GDM1 (cell line): Measurements from ENCODE around the gene ASB5.

ENCODE experiments used
- DNase-seq: peaks from one replicate; lab custom pipeline; 2025; lab: John Stamatoyannopoulos, UW

Gene ASB5

DNA sequence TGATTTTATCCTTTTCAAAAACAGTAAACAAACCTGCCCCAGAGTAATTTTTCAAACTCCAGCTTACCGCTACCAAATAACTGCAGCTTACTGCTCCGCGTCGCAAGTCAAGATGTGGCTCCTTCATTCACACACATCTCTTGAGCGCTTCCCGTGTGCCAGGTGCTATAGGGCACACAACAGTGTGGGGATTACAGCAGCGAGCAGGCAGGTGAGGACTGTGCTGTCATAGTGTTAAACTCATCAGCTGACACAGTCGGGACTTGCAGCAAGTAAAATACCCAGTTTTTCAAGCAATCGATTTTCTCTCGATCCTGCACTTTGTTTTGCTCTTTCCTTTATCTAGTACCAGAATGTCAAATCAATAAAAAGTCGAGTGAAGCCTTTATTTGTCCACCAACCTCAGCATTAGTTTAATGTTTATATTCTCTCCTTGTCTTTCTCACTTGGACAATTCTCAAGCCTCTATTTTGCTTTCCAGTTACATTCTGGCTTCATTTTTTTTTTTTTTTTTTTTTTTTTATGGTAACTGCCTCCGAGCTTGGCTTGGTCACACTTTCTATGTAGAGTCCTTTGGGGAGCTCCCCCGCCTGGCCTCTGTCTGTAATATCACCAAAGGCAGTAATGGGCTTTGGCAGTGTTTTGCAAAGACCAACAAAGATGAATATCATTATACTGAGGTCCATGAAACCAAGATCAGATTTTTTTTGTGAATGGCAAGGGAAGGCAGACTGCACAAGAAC lies 8.3 kb upstream of the ASB5 start:
- DNase-seq: no peak

DNA sequence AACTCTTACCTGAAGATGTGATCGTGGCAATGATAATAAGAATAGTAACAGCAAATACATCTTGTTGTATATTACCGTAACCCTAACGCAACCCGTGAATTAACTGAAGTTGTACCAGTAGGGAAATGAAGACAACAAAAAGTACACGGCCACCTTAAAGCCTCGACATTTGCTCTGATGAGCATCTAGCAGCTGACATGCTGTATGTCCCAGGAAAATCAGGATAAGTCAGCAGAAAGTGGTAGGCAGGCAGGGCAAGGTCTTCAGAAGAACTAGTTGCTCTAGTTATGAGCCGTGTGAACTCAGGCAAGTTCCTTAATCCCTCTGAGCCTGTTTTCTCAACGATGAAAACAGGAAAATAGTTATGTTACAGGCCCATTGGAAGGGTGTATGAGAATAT lies 7.7 kb upstream of the ASB5 start:
- DNase-seq: no peak

DNA sequence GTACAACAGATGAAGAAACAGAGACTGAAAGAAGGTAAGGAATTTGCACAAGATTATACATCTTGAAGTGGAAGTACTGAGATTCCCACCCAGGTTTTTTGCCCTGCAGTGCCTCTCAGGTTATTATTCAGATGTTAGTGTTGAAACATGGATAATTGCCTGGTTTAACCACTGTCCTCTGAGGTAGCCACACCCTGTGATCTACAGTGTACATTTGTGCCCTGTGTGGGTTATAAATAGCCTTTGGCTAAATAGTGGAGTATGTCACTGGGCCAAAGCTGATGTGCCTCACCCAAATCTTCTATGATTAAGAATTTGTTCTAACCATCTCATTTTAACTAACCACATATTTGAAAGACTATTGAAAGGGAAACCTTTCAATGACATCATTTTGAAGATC lies 5.4 kb upstream of the ASB5 start:
- DNase-seq: no peak

DNA sequence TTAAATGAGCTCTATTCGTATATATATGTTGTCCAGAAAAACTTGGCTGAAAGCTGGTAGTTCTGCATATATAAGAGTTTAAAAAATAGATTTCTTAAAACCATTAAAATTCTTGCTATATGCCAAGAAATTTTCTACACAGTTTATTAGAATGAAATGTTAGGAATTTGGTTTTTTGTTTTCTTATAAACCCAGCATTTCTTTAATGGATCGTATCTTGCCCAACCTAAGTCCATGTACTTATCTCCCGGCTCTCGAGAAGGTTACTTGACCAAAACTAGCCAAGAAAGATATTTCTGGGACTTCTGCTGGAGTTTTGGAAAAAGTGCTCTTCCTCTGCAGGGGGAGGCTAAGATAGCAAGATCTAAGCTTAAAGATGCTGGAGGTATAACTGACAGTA lies 4.7 kb upstream of the ASB5 start:
- DNase-seq: no peak

DNA sequence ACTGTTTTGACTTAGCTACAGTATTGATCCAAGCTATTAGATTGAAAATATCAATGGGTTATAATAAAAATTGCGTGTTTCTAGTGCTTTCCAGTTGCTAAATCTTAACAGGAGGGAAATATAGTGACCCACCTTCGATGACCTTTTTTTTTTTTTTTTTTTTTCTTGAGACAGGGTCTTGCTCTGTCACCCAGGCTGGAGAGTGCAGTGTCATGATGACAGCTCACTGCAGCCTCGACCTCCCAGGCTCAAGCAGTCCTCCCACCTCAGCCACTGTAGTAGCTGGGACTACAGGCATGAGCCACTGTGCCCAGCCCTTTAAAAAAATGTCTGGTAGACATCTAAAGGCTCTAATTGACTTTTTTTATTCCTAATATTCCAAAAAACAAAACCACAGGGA lies 3.8 kb upstream of the ASB5 start:
- no peak for DNase-seq

DNA sequence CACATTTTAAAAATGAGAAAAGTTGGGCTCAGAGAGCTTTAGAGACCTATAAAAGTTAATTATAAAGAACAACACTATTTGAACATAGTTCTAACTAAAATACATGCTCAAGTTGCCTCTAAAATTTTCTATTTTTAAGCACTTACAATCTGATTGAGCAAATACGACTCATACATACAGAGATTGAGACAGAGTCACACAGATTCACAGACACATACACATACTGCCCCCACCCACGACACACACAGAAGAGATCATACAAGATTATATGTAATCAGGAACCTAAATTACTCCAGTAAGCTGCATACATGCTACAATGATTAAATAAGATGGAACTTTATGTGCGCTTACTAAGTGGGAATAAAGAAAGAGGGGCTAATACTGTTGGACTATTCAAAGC lies 2.7 kb upstream of the ASB5 start:
- DNase-seq: no peak

DNA sequence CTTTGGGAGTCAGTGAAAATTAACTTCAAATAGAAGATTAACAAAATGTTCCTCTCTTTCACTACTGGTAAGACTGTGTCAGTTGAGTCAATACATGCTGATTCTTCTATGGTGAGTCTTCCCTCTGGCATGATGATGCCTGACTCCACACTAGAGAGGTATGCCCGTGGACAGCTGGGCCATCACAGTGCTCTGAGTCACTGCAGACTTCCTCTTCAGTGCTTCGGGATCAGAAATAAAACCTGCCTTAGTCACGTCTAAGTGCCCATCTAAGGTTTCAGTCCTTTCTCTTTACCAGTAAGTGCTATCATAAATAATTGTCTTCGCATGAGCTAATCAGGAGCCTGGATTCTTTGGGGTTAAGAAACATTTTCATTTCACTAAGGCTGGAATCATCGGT lies 1.6 kb upstream of the ASB5 start:
- DNase-seq: no peak

DNA sequence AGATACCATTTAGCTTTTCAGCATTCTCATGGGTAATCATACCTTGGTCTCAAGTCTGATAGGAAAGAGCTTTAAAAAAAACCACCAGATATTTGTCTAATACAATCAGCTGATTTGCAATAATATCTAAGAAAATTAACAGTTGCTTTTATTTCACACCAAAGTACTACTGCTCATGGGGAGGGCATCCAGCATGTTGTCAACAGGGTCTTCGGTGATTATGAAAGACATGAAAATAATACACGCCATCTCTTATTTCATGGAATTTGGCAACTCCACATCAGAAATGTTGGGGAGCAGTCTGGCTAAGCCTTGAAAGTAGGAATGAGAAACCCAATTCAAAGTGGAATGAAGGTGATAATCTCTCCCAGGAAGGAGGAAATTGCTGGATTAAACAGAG lies 3.0 kb downstream of the ASB5 start:
- DNase-seq: no peak

DNA sequence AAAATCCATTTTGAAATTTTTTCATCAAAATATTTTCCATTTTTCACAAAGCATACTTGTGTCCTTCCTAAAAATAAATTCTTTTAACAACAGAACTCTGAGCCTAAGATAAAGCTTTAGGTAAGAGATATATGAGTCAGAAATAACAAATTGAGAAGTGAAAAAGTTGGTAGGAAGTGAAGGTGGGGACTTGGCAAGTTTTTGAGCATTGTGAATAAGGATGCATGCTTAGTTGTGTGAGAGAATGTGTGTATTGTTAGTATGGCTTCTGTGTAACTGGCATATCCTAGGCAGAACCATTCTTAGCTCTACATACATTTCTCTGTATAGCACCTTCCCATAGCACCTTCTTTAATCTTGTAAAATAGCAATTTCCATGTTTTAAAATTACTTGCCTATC lies 6.8 kb downstream of the ASB5 start:
- DNase-seq: no peak

DNA sequence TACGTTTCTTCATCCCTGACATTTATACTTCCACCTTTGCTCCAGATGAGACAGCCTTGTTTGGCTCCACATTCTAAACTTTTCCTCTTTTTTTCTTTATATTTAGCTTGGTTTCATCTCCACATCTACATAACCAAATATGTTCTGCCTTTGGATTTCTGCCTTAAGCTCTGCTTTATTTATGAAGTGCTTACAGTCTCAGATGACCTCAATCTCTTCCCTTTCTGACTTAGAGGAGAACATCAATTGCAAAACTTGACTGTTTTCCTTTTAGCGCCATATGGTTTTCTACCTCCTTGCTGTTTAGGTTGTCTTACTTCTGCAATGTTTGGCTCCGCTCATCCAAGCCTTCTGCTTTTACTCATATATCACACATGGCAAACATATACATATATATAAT lies 7.5 kb downstream of the ASB5 start:
- no peak for DNase-seq

DNA sequence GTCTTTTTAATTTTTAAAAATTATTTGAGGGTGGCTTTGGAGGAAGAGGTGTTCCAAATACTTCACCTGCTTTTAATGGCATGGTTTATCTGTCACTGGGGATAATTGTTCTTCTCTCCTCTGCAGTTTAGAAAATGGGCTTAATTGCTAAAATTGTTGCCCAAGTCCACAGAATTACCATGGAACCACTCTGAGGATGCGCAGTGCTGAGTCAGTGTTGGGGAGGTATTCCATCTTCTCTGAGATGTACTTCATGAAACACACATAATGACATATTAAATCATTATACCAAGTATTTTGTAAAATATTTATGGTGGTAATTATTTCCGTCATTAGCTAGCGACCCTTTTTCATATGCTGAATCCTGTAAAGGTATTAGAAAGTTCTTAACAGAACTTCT lies 8.0 kb downstream of the ASB5 start:
- DNase-seq: no peak

DNA sequence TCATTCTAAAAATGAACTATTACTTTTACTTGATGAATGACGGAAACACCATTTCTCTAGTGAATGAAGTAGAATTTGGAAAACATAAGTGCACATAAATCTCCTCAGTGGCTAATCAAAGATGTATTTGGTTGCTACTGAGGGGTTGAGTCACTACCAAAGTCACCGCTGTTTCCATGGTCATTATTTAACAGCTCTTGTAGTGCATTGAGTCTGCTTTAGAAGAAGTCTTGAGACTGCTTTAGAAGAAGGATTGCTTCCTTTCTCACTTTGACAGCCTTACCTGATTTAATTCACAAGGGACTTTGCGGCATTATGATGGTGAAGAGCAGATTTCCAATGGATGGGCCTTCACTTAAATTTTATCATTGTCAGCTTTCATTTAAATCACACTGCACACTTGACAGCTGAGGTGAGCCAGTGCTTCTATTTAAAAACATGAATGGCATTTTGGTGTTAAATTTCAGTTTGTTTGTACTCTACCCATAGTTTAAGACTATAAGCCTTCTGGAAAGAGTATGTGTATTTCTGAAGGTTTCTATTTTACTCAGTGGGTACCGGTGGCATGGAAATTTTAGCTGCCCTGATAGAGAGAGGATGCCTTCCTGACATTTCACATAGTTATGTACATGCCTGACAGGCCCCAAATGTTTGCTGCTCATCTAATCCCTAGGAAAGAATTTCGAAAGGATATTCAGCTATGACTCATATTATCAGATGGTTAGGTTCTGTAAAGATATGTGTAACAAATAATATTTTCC lies 9.5 kb downstream of the ASB5 start:
- DNase-seq: no peak

DNA sequence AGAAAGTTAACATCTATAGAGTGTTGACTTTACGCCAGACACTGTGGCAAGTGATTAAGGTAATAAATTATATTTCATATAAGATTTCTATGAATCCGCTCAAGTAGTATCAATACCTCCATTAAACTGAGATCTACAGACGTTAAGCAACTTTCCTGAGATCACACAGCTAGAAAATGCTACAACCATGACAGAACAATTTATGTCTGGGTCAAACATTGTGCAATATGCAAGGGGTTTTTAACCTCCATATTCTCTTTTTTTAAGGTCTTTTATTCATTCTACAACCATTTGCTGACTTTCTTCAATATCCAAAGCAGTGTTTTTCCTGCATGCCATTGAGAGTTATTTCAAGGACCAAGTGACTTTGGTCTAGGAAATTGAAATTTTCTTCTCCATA lies 10.9 kb downstream of the ASB5 start:
- no peak for DNase-seq

DNA sequence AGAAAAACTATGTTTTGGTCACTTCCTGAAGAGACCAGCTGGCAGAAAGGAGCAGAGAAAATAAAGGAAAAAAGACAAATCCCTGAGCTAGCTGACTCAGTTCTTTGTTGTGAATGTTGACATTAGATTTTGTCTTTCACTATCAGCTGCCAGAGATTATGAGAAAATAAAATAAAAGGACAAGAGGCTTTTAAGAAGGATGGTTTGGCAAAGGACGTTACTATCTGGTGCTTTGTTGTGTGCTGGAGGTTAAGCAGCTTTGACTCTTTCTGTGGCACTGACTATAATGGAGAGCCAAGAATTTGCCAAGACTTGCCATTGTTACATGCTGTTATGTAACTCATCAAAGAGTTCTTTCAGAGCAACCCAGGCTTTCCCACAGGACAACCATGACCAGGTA lies 12.1 kb downstream of the ASB5 start:
- DNase-seq: no peak

DNA sequence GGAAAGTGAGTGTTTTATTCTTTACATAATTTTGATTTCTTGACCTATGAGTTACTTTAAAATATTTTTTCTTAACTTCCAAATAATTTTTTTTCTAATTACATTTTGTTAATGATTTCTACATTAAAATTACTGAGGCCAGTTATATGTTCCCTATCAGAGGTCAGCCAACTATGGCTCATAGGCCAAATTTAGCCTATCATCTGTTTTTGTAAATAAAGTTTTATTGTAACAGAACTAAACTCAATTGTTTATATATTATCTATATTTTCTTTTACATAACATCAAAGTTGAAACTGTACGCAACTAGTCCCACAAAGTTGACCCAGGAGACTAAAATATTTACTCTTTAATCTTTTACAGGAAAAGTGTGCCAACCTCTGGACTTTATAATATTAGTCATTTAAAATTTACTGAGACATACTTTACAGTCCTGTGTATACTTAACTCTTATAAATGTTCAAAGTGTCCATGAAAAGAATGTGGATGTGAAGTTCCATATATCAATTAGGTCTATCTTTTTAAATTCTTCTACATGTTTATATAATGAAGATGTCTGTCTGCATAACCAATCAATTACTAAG lies 26.2 kb downstream of the ASB5 start:
- DNase-seq: no peak

DNA sequence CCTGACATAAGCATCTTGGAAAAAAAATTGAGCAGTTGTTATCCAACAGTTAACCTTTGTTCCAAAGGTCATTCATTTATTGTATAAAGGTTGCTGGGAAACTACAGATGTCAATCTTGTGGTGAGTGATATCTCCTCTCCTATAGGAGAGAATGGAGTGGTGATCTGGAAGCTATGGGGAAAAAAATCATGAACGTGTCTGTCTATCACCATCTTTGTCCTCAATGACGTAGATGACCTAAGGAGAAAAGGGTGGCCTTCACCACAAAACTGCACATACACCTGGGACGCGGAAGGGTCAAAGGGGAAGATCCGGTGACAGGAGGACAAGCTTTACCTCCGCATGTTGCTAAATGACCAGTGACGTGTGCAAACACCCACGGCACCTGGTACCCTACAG lies 27.3 kb downstream of the ASB5 start:
- DNase-seq: no peak

DNA sequence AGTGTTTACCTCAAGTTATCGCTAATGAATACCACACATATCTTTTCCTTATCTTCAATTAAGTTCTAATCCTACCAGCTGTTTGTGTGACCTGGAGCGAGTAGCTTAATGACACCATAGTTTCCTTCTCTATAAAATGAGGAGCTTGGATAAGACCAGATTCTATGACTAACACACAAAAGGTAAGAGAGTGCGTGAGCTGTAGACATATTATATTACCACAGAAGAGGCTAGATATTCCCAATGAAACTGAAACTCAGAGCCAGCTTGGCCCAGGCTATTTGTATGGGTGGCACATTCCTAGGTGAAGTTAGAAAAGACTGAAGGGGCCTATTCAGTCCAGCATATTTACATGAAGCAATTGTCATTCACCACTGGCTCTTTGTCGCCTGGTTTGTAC lies 30.2 kb downstream of the ASB5 start:
- no peak for DNase-seq

DNA sequence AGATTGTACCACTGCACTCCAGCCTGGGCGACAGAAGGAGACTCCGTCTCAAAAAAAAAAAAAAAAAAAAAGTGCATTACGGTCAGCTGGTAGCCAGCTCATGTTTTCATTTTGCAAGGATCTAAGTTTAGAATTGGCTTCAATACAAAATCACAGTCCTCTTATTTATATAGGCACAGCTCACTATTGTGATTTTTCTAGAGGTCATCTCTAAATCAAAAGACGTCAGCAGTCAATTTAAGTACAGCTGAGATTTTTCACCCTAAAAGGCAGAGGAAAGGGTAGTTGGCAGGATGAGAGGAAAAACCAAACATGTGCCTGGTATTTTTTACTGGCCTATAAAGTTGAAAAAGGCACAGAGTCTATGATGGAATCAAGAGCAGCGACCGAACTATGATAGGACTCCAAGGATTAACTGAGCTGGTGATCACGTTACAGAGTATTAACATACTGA lies 30.8 kb downstream of the ASB5 start:
- DNase-seq: no peak

DNA sequence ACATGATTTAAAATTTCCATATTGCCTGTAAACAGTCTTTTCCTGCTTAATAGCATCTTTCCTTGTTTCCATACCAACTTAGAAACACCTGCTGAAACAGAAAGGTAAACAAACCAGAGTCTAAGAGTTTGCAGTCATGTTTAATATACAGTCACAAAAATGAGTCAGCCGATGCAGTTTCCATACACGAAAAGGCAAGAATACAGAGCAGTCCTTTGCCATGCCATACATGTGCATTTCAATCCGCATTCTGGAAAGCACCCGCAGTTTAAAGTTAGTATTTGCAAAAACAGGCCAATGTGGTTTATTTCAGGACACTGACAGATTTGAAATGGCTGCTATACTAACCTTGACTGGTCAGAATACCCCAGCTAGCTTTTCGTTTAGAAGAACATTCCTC lies 32.1 kb downstream of the ASB5 start:
- no peak for DNase-seq

DNA sequence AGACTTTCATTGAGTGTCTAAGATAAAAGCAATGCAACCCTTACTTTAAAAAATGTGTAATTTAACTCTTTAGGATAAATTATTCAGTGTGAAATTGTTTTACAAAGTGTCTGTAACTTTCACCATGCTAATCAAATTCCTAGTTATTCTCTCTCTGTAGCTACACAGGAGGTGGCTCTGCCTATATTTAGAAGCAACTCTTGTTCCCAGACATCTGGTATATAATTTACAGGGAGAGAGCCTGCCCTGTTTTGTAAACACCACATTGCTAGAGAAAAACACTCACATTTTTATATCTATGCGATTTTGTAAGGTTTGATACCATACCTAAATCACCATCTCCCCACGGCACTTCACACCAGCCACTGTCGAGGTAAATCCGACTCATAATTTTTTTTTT lies 38.2 kb downstream of the ASB5 start:
- no peak for DNase-seq

DNA sequence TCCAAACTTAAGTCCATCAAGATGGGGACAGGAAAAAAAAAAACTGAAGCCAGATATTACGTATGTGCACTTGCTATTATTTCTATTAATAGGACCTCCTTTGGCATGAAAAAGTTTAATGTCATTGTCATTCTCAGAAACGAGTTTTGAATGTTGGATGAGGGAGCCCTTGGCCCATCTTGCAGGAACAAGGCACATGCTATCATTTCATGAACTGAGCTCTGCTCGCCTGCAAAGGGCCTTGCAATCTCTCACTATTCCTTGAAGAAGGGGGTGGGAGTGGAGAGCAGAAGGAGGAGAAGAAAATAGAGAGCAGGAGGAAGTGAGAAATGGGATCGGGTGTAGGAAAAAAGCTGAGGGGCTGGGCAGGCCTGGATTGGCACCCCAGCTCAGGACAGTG lies 39.4 kb downstream of the ASB5 start:
- no peak for DNase-seq

DNA sequence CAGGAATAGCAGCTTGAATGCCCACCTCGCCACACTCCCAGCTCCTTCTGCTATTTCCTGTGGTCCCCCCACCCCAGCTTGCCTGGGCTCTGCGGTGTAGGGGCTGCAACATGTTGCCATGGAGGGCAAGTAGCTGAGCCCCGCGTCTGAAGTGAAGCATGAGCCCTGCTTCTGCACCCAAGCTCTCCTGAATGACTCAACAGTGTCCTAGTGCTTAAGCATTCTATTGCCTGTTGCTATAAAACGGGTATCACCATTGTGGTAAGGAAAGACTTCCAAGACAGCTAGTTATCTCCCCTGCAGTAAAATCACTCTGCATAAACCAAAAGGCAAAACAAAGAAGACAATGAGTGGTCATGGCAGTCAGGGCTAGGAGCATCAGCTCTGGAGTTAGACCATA lies 42.3 kb downstream of the ASB5 start:
- DNase-seq: no peak

DNA sequence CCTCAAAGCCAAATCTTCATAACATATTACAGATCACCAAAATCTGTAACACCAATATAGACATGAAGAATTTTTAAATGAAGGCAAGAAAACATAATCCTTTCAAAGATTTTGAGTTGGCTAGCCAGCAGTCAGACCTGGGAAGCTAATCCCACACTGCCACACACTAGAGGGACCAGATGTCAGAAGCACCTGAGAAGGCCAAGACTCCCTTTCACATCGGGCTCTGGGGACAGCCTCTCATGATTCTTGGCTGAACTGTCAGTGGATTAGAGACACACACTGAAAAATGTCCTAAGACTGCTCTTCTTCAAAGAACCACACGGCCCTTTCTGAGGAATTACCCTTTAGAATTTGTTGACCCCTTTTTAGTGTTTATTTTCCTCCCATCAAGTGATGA lies 45.5 kb downstream of the ASB5 start:
- DNase-seq: no peak

DNA sequence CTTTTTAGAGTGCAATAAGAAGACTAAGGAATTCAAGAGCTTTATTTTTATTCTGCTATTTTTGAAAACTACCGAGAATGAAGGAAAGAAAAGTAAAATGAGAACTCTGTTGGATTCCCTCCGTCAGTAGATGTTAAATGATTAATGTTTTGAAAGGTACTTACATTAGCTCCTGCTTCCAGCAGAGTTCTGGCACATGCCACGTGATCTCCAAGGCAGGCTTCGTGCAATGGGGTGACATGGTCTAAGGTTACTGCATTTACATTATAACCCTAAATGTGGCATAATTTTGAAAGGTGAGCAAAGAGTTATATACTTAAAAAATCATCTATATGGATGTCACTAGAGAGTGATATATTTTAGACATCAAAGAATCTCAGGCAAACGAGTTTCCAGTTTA lies 46.9 kb downstream of the ASB5 start:
- no peak for DNase-seq
